ENCODE measurements around the gene TBC1D16. TPM values are rescaled to one million over a fixed set of nuclear protein-coding genes. Genes with fewer than 3 reads are reported as not detected.

TBC1D16 gene
- total and polyA plus RNA-seq, 2 experiments from 2014 or later: 13.0 to 30.3 TPM

GRCh38 chr17:79939755-79940458, 95.8 kb downstream of the TBC1D16 start:
- H3K4me3 ChIP-seq: no peak overlapping the region
- no peaks in the 10 kb centered on the region for H3K9me3 ChIP-seq (ENCODE audit: low read depth)
- no peak for DNase-seq (ENCODE audit: low read depth in 1 of 2, low spot score in 1 of 2)
- no peaks in the 10 kb centered on the region for H3K36me3 ChIP-seq
- no peaks in the 10 kb centered on the region for H3K4me1 ChIP-seq (ENCODE audit: low read depth)
- TF ChIP-seq CTCF (IDR thresholded peaks at IDR 0.05; ENCODE audit: low read depth, low read length): no peak
- no peak overlapping the region for H3K27ac ChIP-seq
- H3K27me3 ChIP-seq: no peaks in the 10 kb centered on the region

GRCh38 chr17:79939094-79939435, 96.6 kb downstream of the TBC1D16 start:
- no peak for TF ChIP-seq CTCF (IDR thresholded peaks at IDR 0.05; ENCODE audit: low read depth, low read length)
- no peak for DNase-seq (ENCODE audit: low read depth in 1 of 2, low spot score in 1 of 2)
- H3K27me3 ChIP-seq: no peaks in the 10 kb centered on the region
- H3K27ac ChIP-seq: no peak overlapping the region
- H3K4me3 ChIP-seq: no peak overlapping the region
- no peaks in the 10 kb centered on the region for H3K9me3 ChIP-seq (ENCODE audit: low read depth)
- no peaks in the 10 kb centered on the region for H3K36me3 ChIP-seq
- no peaks in the 10 kb centered on the region for H3K4me1 ChIP-seq (ENCODE audit: low read depth)

- H3K36me3 ChIP-seq: no peaks in the 10 kb centered on the region
- DNase-seq (ENCODE audit: low read depth in 1 of 2, low spot score in 1 of 2): no peak
- no peak overlapping the region for H3K4me3 ChIP-seq
- no peaks in the 10 kb centered on the region for H3K4me1 ChIP-seq (ENCODE audit: low read depth)
- no peak for TF ChIP-seq CTCF (IDR thresholded peaks at IDR 0.05; ENCODE audit: low read depth, low read length)
- H3K9me3 ChIP-seq (ENCODE audit: low read depth): no peaks in the 10 kb centered on the region
- H3K27ac ChIP-seq: no peak overlapping the region
- no peaks in the 10 kb centered on the region for H3K27me3 ChIP-seq
Observed at GRCh38 chr17:79938336-79939093, 97.2 kb downstream of the TBC1D16 start.

GRCh38 chr17:79937391-79938335, 98.0 kb downstream of the TBC1D16 start:
- no peaks in the 10 kb centered on the region for H3K27me3 ChIP-seq
- no peaks in the 10 kb centered on the region for H3K4me1 ChIP-seq (ENCODE audit: low read depth)
- H3K27ac ChIP-seq: no peak overlapping the region
- peak in 1 of 2 donors; percentile 21 for DNase-seq (ENCODE audit: low read depth in 1 of 2, low spot score in 1 of 2)
- no peak overlapping the region for H3K4me3 ChIP-seq
- H3K9me3 ChIP-seq (ENCODE audit: low read depth): no peaks in the 10 kb centered on the region
- no peaks in the 10 kb centered on the region for H3K36me3 ChIP-seq
- no peak for TF ChIP-seq CTCF (IDR thresholded peaks at IDR 0.05; ENCODE audit: low read depth, low read length)

- Histone ChIP-seq H3K9me3 (ENCODE audit: low read depth) (no peaks in the 10 kb centered on the region), H3K27ac (no peak overlapping the region), H3K27me3 (peaks cover 5% of the 10 kb centered on the region), H3K4me3 (no peak overlapping the region), H3K36me3 (no peaks in the 10 kb centered on the region), H3K4me1 (ENCODE audit: low read depth) (no peaks in the 10 kb centered on the region)
- no peak for TF ChIP-seq CTCF (IDR thresholded peaks at IDR 0.05; ENCODE audit: low read depth, low read length)
- DNase-seq (ENCODE audit: low read depth in 1 of 2, low spot score in 1 of 2): no peak
Observed at GRCh38 chr17:79936641-79937381, 98.9 kb downstream of the TBC1D16 start.

Measured in cardiac muscle cell (in vitro differentiated cells and primary cell).